C4-2B (cell line): ENCODE data around the gene NFKB2.

Source experiments
- CTCF ChIP-seq: fragments of 450-650 bp; conservative IDR thresholded peaks from 2 replicates; pipeline ENCODE4 v1.5.1; 2017; ENCODE audit warnings: mild to moderate bottlenecking
- ZFX ChIP-seq: fragments of 450-650 bp; IDR thresholded peaks from 2 replicates; pipeline ENCODE4 v1.6.1; 2017

GRCh38 chr10:102410429-102411073, 15.0 kb downstream of the NFKB2 start:
- TF ChIP-seq CTCF (no peak), ZFX (no peak)
